ENCODE measurements around the gene FNDC11. TPM values are rescaled to one million over a fixed set of nuclear protein-coding genes. Genes with fewer than 3 reads are reported as not detected.
A peak's percentile ranks its signal among the peaks of the same experiment; 100 is the strongest.
"Not testable (repeated sequence)": the region's sequence is repeated elsewhere in the genome, so short reads cannot be mapped to it uniquely, and the experiment has no call there.

FNDC11 gene
- total RNA-seq, 1 experiment from 2014 or later, result 0.48 TPM

- Histone ChIP-seq H3K4me1 (ENCODE audit: low read length) (no peaks in the 10 kb centered on the region), H3K36me3 (ENCODE audit: insufficient read depth, low read length) (no peaks in the 10 kb centered on the region), H2AFZ (ENCODE audit: low read length) (no peak overlapping the region), H3K27me3 (ENCODE audit: low read length) (no peaks in the 10 kb centered on the region), H3K9ac (ENCODE audit: low read length) (no peak overlapping the region), H3K9me3 (ENCODE audit: low read length) (no peaks in the 10 kb centered on the region), H3K4me2 (ENCODE audit: low read depth, low read length, poor library complexity, severe bottlenecking) (no peak overlapping the region), H4K20me1 (ENCODE audit: insufficient read depth, low read depth, low read length) (no peaks in the 10 kb centered on the region), H3K9me2 (replicated peaks; ENCODE audit: insufficient read depth, low read length) (no peaks in the 10 kb centered on the region), H3K79me2 (ENCODE audit: low read length) (no peaks in the 10 kb centered on the region), H3K4me3 (ENCODE audit: low read length) (no peak overlapping the region), H3K27ac (ENCODE audit: low read length) (no peak overlapping the region)
- DNase-seq, result no peak
These were observed 41.6 kb downstream of the FNDC11 start for GRCh38 chr20:63595416-63596127.

- Histone ChIP-seq H3K9me2 (replicated peaks; ENCODE audit: insufficient read depth, low read length) (no peaks in the 10 kb centered on the region), H3K36me3 (ENCODE audit: insufficient read depth, low read length) (no peaks in the 10 kb centered on the region; the same call in 1 of the 2 replicates), H3K27ac (ENCODE audit: low read length) (no peak overlapping the region), H3K27me3 (ENCODE audit: low read length) (no peaks in the 10 kb centered on the region), H3K79me2 (ENCODE audit: low read length) (no peaks in the 10 kb centered on the region), H3K4me1 (ENCODE audit: low read length) (no peaks in the 10 kb centered on the region), H3K9ac (ENCODE audit: low read length) (no peak overlapping the region), H3K9me3 (ENCODE audit: low read length) (no peaks in the 10 kb centered on the region), H2AFZ (ENCODE audit: low read length) (no peak overlapping the region), H3K4me3 (ENCODE audit: low read length) (no peak overlapping the region), H3K4me2 (ENCODE audit: low read depth, low read length, poor library complexity, severe bottlenecking) (no peak overlapping the region), H4K20me1 (ENCODE audit: insufficient read depth, low read depth, low read length) (no peaks in the 10 kb centered on the region)
- DNase-seq, result no peak
These were observed 42.5 kb downstream of the FNDC11 start for GRCh38 chr20:63596423-63596822.

DNA sequence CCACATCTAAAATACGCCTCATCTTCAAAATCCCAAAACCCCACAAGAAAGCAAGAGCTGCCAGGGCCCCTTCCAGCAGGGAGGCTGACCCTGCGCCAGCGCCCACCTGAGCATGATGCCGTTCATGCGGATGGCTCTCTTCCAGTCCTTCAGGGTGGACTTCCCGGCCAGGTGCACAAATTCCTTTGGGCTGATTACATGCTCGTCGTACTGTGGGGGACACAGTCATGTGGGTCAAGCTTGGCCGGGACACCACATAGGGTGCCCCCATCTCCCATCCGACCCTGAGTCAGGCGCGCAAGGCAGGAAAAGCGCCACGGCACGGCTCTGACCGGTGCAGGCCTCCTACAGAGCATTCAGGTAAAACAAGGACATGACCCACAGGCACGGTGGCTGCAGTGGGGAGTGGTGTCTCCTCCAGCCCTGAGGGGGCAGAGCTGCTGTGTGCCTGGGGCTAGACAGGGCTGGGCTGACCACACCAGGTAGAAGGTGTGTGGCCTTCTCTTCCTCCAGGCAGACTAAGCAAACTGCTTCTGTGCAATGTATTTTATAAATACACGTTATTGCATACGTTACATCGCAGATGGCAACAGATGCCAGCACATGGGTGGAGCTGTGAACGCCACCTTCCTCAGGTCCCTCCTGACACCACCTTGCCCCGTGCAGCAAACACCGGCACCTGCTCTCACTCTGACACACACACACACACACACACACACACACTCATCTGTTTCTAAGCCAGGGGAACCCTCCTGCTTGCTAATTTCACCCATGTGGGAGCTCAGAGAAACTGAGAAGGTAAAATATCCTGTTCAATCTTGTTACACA, 43.9 kb downstream of the FNDC11 start:
- DNase-seq, result no peak
- no peaks in the 10 kb centered on the region for H3K9me3 ChIP-seq (ENCODE audit: low read length)
- H3K27ac ChIP-seq (ENCODE audit: low read length), result no peak overlapping the region
- no peaks in the 10 kb centered on the region for H3K79me2 ChIP-seq (ENCODE audit: low read length)
- H3K9me2 ChIP-seq (replicated peaks; ENCODE audit: insufficient read depth, low read length), result no peaks in the 10 kb centered on the region
- no peaks in the 10 kb centered on the region for H3K27me3 ChIP-seq (ENCODE audit: low read length)
- no peaks in the 10 kb centered on the region for H4K20me1 ChIP-seq (ENCODE audit: insufficient read depth, low read depth, low read length)
- H3K4me3 ChIP-seq (ENCODE audit: low read length), result no peak overlapping the region
- H2AFZ ChIP-seq (ENCODE audit: low read length), result no peak overlapping the region
- H3K9ac ChIP-seq (ENCODE audit: low read length), result no peak overlapping the region
- H3K36me3 ChIP-seq (ENCODE audit: insufficient read depth, low read length), result peaks cover 3% of the 10 kb centered on the region; the same call in 1 of the 2 replicates
- H3K4me2 ChIP-seq (ENCODE audit: low read depth, low read length, poor library complexity, severe bottlenecking), result no peak overlapping the region
- peaks cover 8% of the 10 kb centered on the region for H3K4me1 ChIP-seq (ENCODE audit: low read length)

DNA sequence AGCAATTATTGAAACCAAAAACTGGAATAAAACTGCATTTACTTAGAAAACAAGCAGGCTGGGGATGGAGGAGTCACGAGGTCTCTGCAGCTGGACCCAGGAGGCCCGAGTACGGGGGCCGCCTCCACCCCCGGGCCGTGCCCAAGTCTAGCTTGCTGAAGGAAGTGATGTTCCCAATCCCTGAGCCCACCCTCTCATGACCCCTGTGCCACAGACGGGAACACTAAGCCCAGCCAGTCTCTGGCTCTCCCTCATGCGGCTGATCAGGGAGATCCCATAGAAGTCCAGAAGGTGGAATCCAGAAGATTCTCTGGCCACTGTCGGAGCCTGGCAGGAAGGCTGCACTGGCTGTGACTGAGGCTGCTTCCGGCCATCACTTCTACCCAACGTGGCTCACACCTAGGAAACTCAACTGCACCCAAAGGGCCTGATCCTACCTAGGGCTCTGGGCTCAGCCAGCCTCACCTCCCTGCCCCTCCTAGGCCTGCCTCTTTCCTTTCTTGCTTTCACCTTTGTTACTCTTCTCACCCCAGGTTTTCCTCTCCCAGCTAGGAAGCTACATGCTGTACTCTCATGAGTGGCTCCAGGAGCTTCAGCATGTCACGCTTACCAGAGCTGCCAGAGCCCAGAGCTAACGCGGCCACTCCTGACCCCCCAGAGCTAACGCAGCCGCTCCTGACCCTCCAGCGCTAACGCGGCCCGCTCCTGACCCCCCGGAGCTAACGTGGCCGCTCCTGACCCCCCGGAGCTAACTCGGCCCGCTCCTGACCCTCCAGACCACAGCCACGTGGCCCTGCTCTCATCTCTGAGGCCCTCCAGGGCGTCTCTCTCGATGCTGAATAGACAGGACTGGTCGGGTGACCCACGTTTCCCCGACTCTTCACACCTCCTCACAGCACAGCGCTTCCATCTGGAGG, 44.8 kb downstream of the FNDC11 start:
- Histone ChIP-seq H3K4me3 (ENCODE audit: low read length) (no peak overlapping the region), H2AFZ (ENCODE audit: low read length) (no peak overlapping the region), H3K4me2 (ENCODE audit: low read depth, low read length, poor library complexity, severe bottlenecking) (no peak overlapping the region), H3K27me3 (ENCODE audit: low read length) (no peaks in the 10 kb centered on the region), H3K36me3 (ENCODE audit: insufficient read depth, low read length) (peaks cover 4% of the 10 kb centered on the region; the same call in 1 of the 2 replicates), H3K4me1 (ENCODE audit: low read length) (peaks cover 10% of the 10 kb centered on the region), H3K9me3 (ENCODE audit: low read length) (no peaks in the 10 kb centered on the region), H4K20me1 (ENCODE audit: insufficient read depth, low read depth, low read length) (no peaks in the 10 kb centered on the region), H3K9me2 (replicated peaks; ENCODE audit: insufficient read depth, low read length) (no peaks in the 10 kb centered on the region), H3K79me2 (ENCODE audit: low read length) (no peaks in the 10 kb centered on the region), H3K9ac (ENCODE audit: low read length) (no peak overlapping the region), H3K27ac (ENCODE audit: low read length) (no peak overlapping the region)
- no peak for DNase-seq

- no peak overlapping the region for H3K4me3 ChIP-seq (ENCODE audit: low read length)
- H4K20me1 ChIP-seq (ENCODE audit: insufficient read depth, low read depth, low read length), result no peaks in the 10 kb centered on the region
- no peaks in the 10 kb centered on the region for H3K9me2 ChIP-seq (replicated peaks; ENCODE audit: insufficient read depth, low read length)
- DNase-seq, result no peak
- no peak overlapping the region for H3K4me2 ChIP-seq (ENCODE audit: low read depth, low read length, poor library complexity, severe bottlenecking)
- H3K9ac ChIP-seq (ENCODE audit: low read length), result no peak overlapping the region
- H3K27ac ChIP-seq (ENCODE audit: low read length), result no peak overlapping the region
- no peaks in the 10 kb centered on the region for H3K27me3 ChIP-seq (ENCODE audit: low read length)
- H3K36me3 ChIP-seq (ENCODE audit: insufficient read depth, low read length), result peaks cover 4% of the 10 kb centered on the region; the same call in 1 of the 2 replicates
- no peaks in the 10 kb centered on the region for H3K9me3 ChIP-seq (ENCODE audit: low read length)
- H3K4me1 ChIP-seq (ENCODE audit: low read length), result peaks cover 10% of the 10 kb centered on the region
- H2AFZ ChIP-seq (ENCODE audit: low read length), result no peak overlapping the region
- H3K79me2 ChIP-seq (ENCODE audit: low read length), result no peaks in the 10 kb centered on the region
These were observed 45.6 kb downstream of the FNDC11 start for GRCh38 chr20:63599396-63600050.

DNA sequence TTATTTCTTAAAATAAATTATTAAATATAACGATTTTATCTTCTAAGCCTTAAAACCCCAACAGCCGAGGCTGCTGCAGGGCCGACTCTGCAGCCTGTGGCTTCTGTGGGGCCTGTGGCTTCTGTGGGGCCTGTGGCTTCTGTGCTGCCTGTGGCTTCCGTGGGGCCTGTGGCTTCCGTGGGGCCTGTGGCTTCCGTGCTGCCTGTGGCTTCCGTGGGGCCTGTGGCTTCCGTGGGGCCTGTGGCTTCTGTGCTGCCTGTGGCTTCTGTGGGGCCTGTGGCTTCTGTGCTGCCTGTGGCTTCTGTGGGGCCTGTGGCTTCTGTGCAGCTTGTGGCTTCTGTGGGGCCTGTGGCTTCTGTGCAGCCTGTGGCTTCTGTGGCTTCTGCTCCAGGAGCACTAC, 47.7 kb downstream of the FNDC11 start:
- not testable (repeated sequence) for H3K27ac ChIP-seq (ENCODE audit: low read length); H3K4me2 ChIP-seq (ENCODE audit: low read depth, low read length, poor library complexity, severe bottlenecking); H3K36me3 ChIP-seq (ENCODE audit: insufficient read depth, low read length); H3K27me3 ChIP-seq (ENCODE audit: low read length); H3K4me3 ChIP-seq (ENCODE audit: low read length); H3K9me2 ChIP-seq (replicated peaks; ENCODE audit: insufficient read depth, low read length); H3K9me3 ChIP-seq (ENCODE audit: low read length); H4K20me1 ChIP-seq (ENCODE audit: insufficient read depth, low read depth, low read length); H3K9ac ChIP-seq (ENCODE audit: low read length); H3K4me1 ChIP-seq (ENCODE audit: low read length); DNase-seq; H2AFZ ChIP-seq (ENCODE audit: low read length); H3K79me2 ChIP-seq (ENCODE audit: low read length)

GRCh38 chr20:63602321-63602720, 48.4 kb downstream of the FNDC11 start:
- no peak overlapping the region for H3K4me3 ChIP-seq (ENCODE audit: low read length)
- peak; percentile 69 for DNase-seq
- no peak overlapping the region for H2AFZ ChIP-seq (ENCODE audit: low read length)
- H3K9ac ChIP-seq (ENCODE audit: low read length), result no peak overlapping the region
- H4K20me1 ChIP-seq (ENCODE audit: insufficient read depth, low read depth, low read length), result no peaks in the 10 kb centered on the region
- no peak overlapping the region for H3K27ac ChIP-seq (ENCODE audit: low read length)
- H3K27me3 ChIP-seq (ENCODE audit: low read length), result no peaks in the 10 kb centered on the region
- H3K9me2 ChIP-seq (replicated peaks; ENCODE audit: insufficient read depth, low read length), result no peaks in the 10 kb centered on the region
- peaks cover 4% of the 10 kb centered on the region; the same call in 1 of the 2 replicates for H3K36me3 ChIP-seq (ENCODE audit: insufficient read depth, low read length)
- no peak overlapping the region for H3K4me2 ChIP-seq (ENCODE audit: low read depth, low read length, poor library complexity, severe bottlenecking)
- no peaks in the 10 kb centered on the region for H3K9me3 ChIP-seq (ENCODE audit: low read length)
- H3K79me2 ChIP-seq (ENCODE audit: low read length), result peaks cover 13% of the 10 kb centered on the region
- H3K4me1 ChIP-seq (ENCODE audit: low read length), result peaks cover 10% of the 10 kb centered on the region

Data from Karpas-422 (cell line).